ENCODE measurements around the gene ARHGAP10.

GRCh38 chr4:147880511-147880910 lies 148.6 kb downstream of the ARHGAP10 start:
- TF ChIP-seq CTCF (IDR thresholded peaks at IDR 0.05) (no peak), POLR2AphosphoS5 (IDR thresholded peaks at IDR 0.05) (no peak), POLR2A (IDR thresholded peaks at IDR 0.05; ENCODE audit: low read depth) (no peak), EP300 (IDR thresholded peaks at IDR 0.05) (no peak)

Data from esophagus muscularis mucosa (tissue), 4 donors.